Measurements from ENCODE around the gene RGS8. TPM values are rescaled to one million over a fixed set of nuclear protein-coding genes. Genes with fewer than 3 reads are reported as not detected.
"Not testable (repeated sequence)": the region's sequence is repeated elsewhere in the genome, so short reads cannot be mapped to it uniquely, and the experiment has no call there.

Gene RGS8
- total RNA-seq, 1 donor from 2014 or later = not detected

- H3K4me3 ChIP-seq = no peak overlapping the region
- no peaks in the 10 kb centered on the region for H3K9me3 ChIP-seq
- TF ChIP-seq POLR2AphosphoS5 (IDR thresholded peaks at IDR 0.05; ENCODE audit: insufficient read depth in 1 of 2, low read depth in 1 of 2) (no peak), CTCF (IDR thresholded peaks at IDR 0.05) (no peak), POLR2A (IDR thresholded peaks at IDR 0.05) (no peak)
- no peaks in the 10 kb centered on the region for H3K27me3 ChIP-seq
- no peaks in the 10 kb centered on the region for H3K36me3 ChIP-seq
- H3K4me1 ChIP-seq = peaks cover 19% of the 10 kb centered on the region
- no peak overlapping the region for H3K27ac ChIP-seq
- no peak for DNase-seq (ENCODE audit: extremely low spot score in 2 of 2)
- intact Hi-C loops (cut with DNase I) = no loop called here
These were observed 14.6 kb upstream of the RGS8 start for GRCh38 chr1:182698971-182699370.

- H3K36me3 ChIP-seq; H3K4me3 ChIP-seq; intact Hi-C loops (cut with DNase I); H3K27me3 ChIP-seq; H3K4me1 ChIP-seq; DNase-seq (ENCODE audit: extremely low spot score in 2 of 2); H3K9me3 ChIP-seq; H3K27ac ChIP-seq: not testable (repeated sequence)
These were observed 8.8 kb upstream of the RGS8 start for GRCh38 chr1:182693139-182693538.

DNA sequence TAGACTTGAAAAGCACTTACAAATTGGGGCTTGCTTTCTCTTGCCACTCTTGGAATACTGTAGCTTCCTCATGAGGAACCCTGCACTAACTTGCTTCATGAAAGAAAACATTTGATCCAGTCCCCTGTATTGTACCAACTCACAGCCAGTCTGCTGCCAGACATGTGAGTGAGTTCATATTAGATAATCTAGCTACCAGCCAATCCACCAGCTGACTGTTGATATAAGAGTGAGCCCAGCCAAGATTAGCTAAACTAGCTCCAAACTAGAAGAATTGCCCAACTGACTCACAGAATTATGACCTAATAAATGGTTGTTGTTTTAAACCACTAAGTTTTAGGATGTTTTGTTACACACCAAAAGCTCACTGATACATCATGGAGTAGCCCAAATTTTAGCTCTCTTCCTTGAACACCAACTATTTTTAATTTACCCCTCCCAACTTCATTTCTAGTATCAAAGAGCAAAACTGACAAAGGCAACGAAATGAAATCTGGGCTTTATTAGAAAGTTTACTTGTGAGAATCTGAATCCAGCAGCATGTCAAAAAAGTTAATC lies 6.6 kb upstream of the RGS8 start:
- H3K36me3 ChIP-seq = no peaks in the 10 kb centered on the region
- no peak overlapping the region for H3K4me3 ChIP-seq
- DNase-seq (ENCODE audit: extremely low spot score in 2 of 2) = no peak
- H3K9me3 ChIP-seq = no peaks in the 10 kb centered on the region
- intact Hi-C loops (cut with DNase I) = no loop called here
- no peak overlapping the region for H3K27ac ChIP-seq
- TF ChIP-seq POLR2A (IDR thresholded peaks at IDR 0.05) (no peak), POLR2AphosphoS5 (IDR thresholded peaks at IDR 0.05; ENCODE audit: insufficient read depth in 1 of 2, low read depth in 1 of 2) (no peak), CTCF (IDR thresholded peaks at IDR 0.05) (no peak)
- H3K27me3 ChIP-seq = no peaks in the 10 kb centered on the region
- H3K4me1 ChIP-seq = no peaks in the 10 kb centered on the region

- Histone ChIP-seq H3K27me3 (no peaks in the 10 kb centered on the region), H3K4me3 (no peak overlapping the region), H3K9me3 (no peaks in the 10 kb centered on the region), H3K4me1 (no peaks in the 10 kb centered on the region), H3K27ac (no peak overlapping the region), H3K36me3 (no peaks in the 10 kb centered on the region)
- DNase-seq (ENCODE audit: extremely low spot score in 2 of 2) = no peak
- intact Hi-C loops (cut with DNase I) = no loop called here
- TF ChIP-seq POLR2A (IDR thresholded peaks at IDR 0.05) (no peak), POLR2AphosphoS5 (IDR thresholded peaks at IDR 0.05; ENCODE audit: insufficient read depth in 1 of 2, low read depth in 1 of 2) (no peak), CTCF (IDR thresholded peaks at IDR 0.05) (no peak)
These were observed 4.2 kb upstream of the RGS8 start for GRCh38 chr1:182688436-182689205.

DNA sequence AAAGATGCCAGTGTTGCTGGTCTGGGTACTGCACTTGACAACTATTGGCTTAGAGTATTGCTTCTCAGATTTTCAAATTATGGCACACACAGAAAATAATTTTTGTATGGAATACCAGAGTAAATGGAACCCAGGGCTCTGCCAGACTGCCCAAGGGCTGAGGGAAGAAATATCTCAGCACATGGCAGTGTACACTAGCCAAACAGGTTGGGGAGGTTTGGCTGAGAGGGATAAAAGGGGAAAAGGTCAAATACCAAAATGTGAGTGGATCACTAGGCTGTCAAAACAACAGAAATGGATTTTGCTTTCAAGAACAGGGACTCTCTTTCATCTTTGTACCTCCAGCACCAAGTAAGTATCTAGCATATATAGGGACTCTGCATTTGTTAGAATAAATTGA lies 3.0 kb upstream of the RGS8 start:
- Histone ChIP-seq H3K27ac (no peak overlapping the region), H3K4me3 (no peak overlapping the region), H3K4me1 (no peaks in the 10 kb centered on the region), H3K36me3 (no peaks in the 10 kb centered on the region), H3K27me3 (no peaks in the 10 kb centered on the region), H3K9me3 (no peaks in the 10 kb centered on the region)
- DNase-seq (ENCODE audit: extremely low spot score in 2 of 2) = no peak
- intact Hi-C loops (cut with DNase I) = no loop called here
- no peak for TF ChIP-seq POLR2A (IDR thresholded peaks at IDR 0.05)
- TF ChIP-seq POLR2AphosphoS5 (IDR thresholded peaks at IDR 0.05; ENCODE audit: insufficient read depth in 1 of 2, low read depth in 1 of 2) = no peak
- TF ChIP-seq CTCF (IDR thresholded peaks at IDR 0.05) = no peak
